Ovary (tissue), 3 donors: ENCODE data around the gene FOXN4.

ENCODE experiments used
- CTCF ChIP-seq, 3 donors: fragments of 450-650 bp in 2 of 3; fragments of 200-600 bp in 1 of 3; IDR thresholded peaks; one replicate each; pipeline versions ENCODE4 v1.5.1 to v1.8.0; 2016 to 2022; ENCODE audit warnings: antibody characterized with exemption in 3 of 3, mild to moderate bottlenecking in 1 of 3
- EP300 ChIP-seq: sonication (generic); formaldehyde crosslinking; IDR thresholded peaks from one replicate; pipeline ENCODE4 v1.6.1; 2017; ENCODE audit warnings: antibody characterized with exemption
- POLR2A ChIP-seq: fragments of 450-650 bp; IDR thresholded peaks from one replicate; pipeline ENCODE4 v1.6.1; 2017; ENCODE audit warnings: antibody characterized with exemption, mild to moderate bottlenecking, moderate library complexity
- donor health status: DM: no; HTN: no; CAD: no.

- no peak for TF ChIP-seq EP300
- no peak for TF ChIP-seq CTCF (IDR thresholded peaks at IDR 0.05)
- no peak for TF ChIP-seq POLR2A
These were observed 19.0 kb downstream of the FOXN4 start for GRCh38 chr12:109290061-109290460.
